NT2/D1 (cell line): Measurements from ENCODE around the gene TSPAN5.

Source experiments
- DNase-seq: peaks from one replicate; pipeline ENCODE4 v3.0.0-alpha.2; 2011; ENCODE audit warnings: low read depth, low spot score
- H3K27me3 ChIP-seq: 2 replicates; pipeline ENCODE4 v1.6.0; 2011; ENCODE audit warnings: mild to moderate bottlenecking; ENCODE audit not compliant: insufficient read length, insufficient read depth
- H3K36me3 ChIP-seq: 2 replicates; pipeline ENCODE4 v1.6.1; 2011; ENCODE audit warnings: mild to moderate bottlenecking, low read length, mixed read lengths; ENCODE audit not compliant: insufficient read depth, insufficient read length
- H3K4me1 ChIP-seq: 2 replicates; pipeline ENCODE4 v1.5.1; 2011; ENCODE audit not compliant: insufficient read depth, insufficient read length
- H3K4me3 ChIP-seq: 2 replicates; pipeline ENCODE4 v1.5.1; 2011; ENCODE audit warnings: low read depth; ENCODE audit not compliant: insufficient read length
- H3K9ac ChIP-seq: 2 replicates; pipeline ENCODE4 v1.6.0; 2011; ENCODE audit warnings: low read depth; ENCODE audit not compliant: insufficient read length
- H3K9me3 ChIP-seq: 2 replicates; pipeline ENCODE4 v1.5.1; 2011; ENCODE audit warnings: mild to moderate bottlenecking, low read length; ENCODE audit not compliant: insufficient read depth
- SUZ12 ChIP-seq: IDR thresholded peaks from 2 replicates; pipeline ENCODE4 v1.6.1; 2011; ENCODE audit not compliant: insufficient read length, insufficient read depth; ENCODE audit errors: extremely low read depth
- YY1 ChIP-seq: IDR thresholded peaks from 2 replicates; pipeline ENCODE4 v1.6.1; 2011; ENCODE audit not compliant: insufficient read length, insufficient read depth
- ZNF274 ChIP-seq: IDR thresholded peaks from 2 replicates; pipeline ENCODE4 v1.6.1; 2011; ENCODE audit warnings: mild to moderate bottlenecking, low read depth, low read length

TSPAN5 gene

GRCh38 chr4:98601708-98602107 is 56.7 kb downstream of the TSPAN5 start:
- no peak overlapping the region for H3K4me3 ChIP-seq
- TF ChIP-seq SUZ12 (no peak), ZNF274 (no peak), YY1 (no peak)
- H3K9ac ChIP-seq, result no peak overlapping the region
- H3K27me3 ChIP-seq, result no peaks in the 10 kb centered on the region
- no peaks in the 10 kb centered on the region for H3K4me1 ChIP-seq
- H3K9me3 ChIP-seq, result peaks cover 17% of the 10 kb centered on the region
- DNase-seq, result no peak
- no peaks in the 10 kb centered on the region for H3K36me3 ChIP-seq

GRCh38 chr4:98599617-98600205 is 58.7 kb downstream of the TSPAN5 start:
- no peak overlapping the region for H3K9ac ChIP-seq
- H3K4me1 ChIP-seq, result no peaks in the 10 kb centered on the region
- DNase-seq, result no peak
- H3K4me3 ChIP-seq, result no peak overlapping the region
- TF ChIP-seq YY1 (no peak), ZNF274 (no peak), SUZ12 (no peak)
- H3K36me3 ChIP-seq, result no peaks in the 10 kb centered on the region
- H3K27me3 ChIP-seq, result no peaks in the 10 kb centered on the region
- peaks cover 17% of the 10 kb centered on the region for H3K9me3 ChIP-seq

- H3K9me3 ChIP-seq, result no peaks in the 10 kb centered on the region
- H3K27me3 ChIP-seq, result no peaks in the 10 kb centered on the region
- H3K4me1 ChIP-seq, result peaks cover 2% of the 10 kb centered on the region
- TF ChIP-seq YY1 (no peak), ZNF274 (no peak), SUZ12 (no peak)
- H3K36me3 ChIP-seq, result no peaks in the 10 kb centered on the region
- H3K4me3 ChIP-seq, result no peak overlapping the region
- no peak for DNase-seq
- H3K9ac ChIP-seq, result no peak overlapping the region
Measured at GRCh38 chr4:98586962-98587354, 71.5 kb downstream of the TSPAN5 start.

GRCh38 chr4:98586291-98586961 is 72.0 kb downstream of the TSPAN5 start:
- no peak overlapping the region for H3K9ac ChIP-seq
- peaks cover 2% of the 10 kb centered on the region for H3K4me1 ChIP-seq
- DNase-seq, result no peak
- no peaks in the 10 kb centered on the region for H3K27me3 ChIP-seq
- no peaks in the 10 kb centered on the region for H3K36me3 ChIP-seq
- no peaks in the 10 kb centered on the region for H3K9me3 ChIP-seq
- TF ChIP-seq ZNF274, result no peak
- TF ChIP-seq SUZ12, result no peak
- no peak for TF ChIP-seq YY1
- H3K4me3 ChIP-seq, result no peak overlapping the region

- no peaks in the 10 kb centered on the region for H3K27me3 ChIP-seq
- TF ChIP-seq YY1, result no peak
- no peak for TF ChIP-seq SUZ12
- no peak for TF ChIP-seq ZNF274
- DNase-seq, result no peak
- peaks cover 2% of the 10 kb centered on the region for H3K4me1 ChIP-seq
- no peaks in the 10 kb centered on the region for H3K9me3 ChIP-seq
- no peak overlapping the region for H3K4me3 ChIP-seq
- H3K36me3 ChIP-seq, result no peaks in the 10 kb centered on the region
- H3K9ac ChIP-seq, result no peak overlapping the region
Measured at GRCh38 chr4:98585596-98585995, 72.8 kb downstream of the TSPAN5 start.

GRCh38 chr4:98584265-98584664 is 74.1 kb downstream of the TSPAN5 start:
- no peaks in the 10 kb centered on the region for H3K36me3 ChIP-seq
- TF ChIP-seq SUZ12, result no peak
- TF ChIP-seq ZNF274, result no peak
- TF ChIP-seq YY1, result no peak
- no peak for DNase-seq
- peaks cover 2% of the 10 kb centered on the region for H3K4me1 ChIP-seq
- no peak overlapping the region for H3K9ac ChIP-seq
- no peaks in the 10 kb centered on the region for H3K27me3 ChIP-seq
- H3K4me3 ChIP-seq, result no peak overlapping the region
- H3K9me3 ChIP-seq, result no peaks in the 10 kb centered on the region

- DNase-seq, result no peak
- no peak overlapping the region for H3K4me3 ChIP-seq
- H3K27me3 ChIP-seq, result no peaks in the 10 kb centered on the region
- H3K36me3 ChIP-seq, result no peaks in the 10 kb centered on the region
- TF ChIP-seq ZNF274, result no peak
- no peak for TF ChIP-seq SUZ12
- TF ChIP-seq YY1, result no peak
- no peak overlapping the region for H3K9ac ChIP-seq
- no peaks in the 10 kb centered on the region for H3K9me3 ChIP-seq
- H3K4me1 ChIP-seq, result peaks cover 2% of the 10 kb centered on the region
Measured at GRCh38 chr4:98583265-98583664, 75.1 kb downstream of the TSPAN5 start.
